ENCODE results near the gene OSBP2.

OSBP2 gene, protein sequence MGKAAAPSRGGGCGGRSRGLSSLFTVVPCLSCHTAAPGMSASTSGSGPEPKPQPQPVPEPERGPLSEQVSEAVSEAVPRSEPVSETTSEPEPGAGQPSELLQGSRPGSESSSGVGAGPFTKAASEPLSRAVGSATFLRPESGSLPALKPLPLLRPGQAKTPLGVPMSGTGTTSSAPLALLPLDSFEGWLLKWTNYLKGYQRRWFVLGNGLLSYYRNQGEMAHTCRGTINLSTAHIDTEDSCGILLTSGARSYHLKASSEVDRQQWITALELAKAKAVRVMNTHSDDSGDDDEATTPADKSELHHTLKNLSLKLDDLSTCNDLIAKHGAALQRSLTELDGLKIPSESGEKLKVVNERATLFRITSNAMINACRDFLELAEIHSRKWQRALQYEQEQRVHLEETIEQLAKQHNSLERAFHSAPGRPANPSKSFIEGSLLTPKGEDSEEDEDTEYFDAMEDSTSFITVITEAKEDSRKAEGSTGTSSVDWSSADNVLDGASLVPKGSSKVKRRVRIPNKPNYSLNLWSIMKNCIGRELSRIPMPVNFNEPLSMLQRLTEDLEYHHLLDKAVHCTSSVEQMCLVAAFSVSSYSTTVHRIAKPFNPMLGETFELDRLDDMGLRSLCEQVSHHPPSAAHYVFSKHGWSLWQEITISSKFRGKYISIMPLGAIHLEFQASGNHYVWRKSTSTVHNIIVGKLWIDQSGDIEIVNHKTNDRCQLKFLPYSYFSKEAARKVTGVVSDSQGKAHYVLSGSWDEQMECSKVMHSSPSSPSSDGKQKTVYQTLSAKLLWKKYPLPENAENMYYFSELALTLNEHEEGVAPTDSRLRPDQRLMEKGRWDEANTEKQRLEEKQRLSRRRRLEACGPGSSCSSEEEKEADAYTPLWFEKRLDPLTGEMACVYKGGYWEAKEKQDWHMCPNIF

GRCh38 chr22:30694640-30695350 is at the start of gene OSBP2:
Gene OSBP2, plus strand, starts transcription at chr22:30694874. Its CDS starts 36 bp downstream, at chr22:30694910.
- DNase-seq (ENCODE audit: extremely low spot score) = peak; percentile 77
- TF ChIP-seq HDGF (IDR thresholded peaks at IDR 0.05; ENCODE audit: borderline replicate concordance) (no peak), CTBP1 (IDR thresholded peaks at IDR 0.05; ENCODE audit: borderline replicate concordance) (no peak), SUZ12 (IDR thresholded peaks at IDR 0.05) (no peak)
- ChIA-PET CTCF (no interaction called here), POLR2A (interaction anchor here (0.8 to 1.7 kb wide), 4 partner anchors 9 to 18 kb away, joined by 3 to 6 read pairs (median 6); no protein-coding TSS in a partner anchor)

GRCh38 chr22:30646518-30647160 is 48.0 kb upstream of the OSBP2 start:
- no peak for TF ChIP-seq SUZ12 (IDR thresholded peaks at IDR 0.05)
- no peak for TF ChIP-seq ZNF384 (IDR thresholded peaks at IDR 0.05)
- no peak for TF ChIP-seq HDGF (IDR thresholded peaks at IDR 0.05; ENCODE audit: borderline replicate concordance)
- no peak for TF ChIP-seq FOXA1 (IDR thresholded peaks at IDR 0.05)
- TF ChIP-seq, protein P1, sequence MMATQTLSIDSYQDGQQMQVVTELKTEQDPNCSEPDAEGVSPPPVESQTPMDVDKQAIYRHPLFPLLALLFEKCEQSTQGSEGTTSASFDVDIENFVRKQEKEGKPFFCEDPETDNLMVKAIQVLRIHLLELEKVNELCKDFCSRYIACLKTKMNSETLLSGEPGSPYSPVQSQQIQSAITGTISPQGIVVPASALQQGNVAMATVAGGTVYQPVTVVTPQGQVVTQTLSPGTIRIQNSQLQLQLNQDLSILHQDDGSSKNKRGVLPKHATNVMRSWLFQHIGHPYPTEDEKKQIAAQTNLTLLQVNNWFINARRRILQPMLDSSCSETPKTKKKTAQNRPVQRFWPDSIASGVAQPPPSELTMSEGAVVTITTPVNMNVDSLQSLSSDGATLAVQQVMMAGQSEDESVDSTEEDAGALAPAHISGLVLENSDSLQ (IDR thresholded peaks at IDR 0.05) = no peak
- CTCF ChIA-PET = no interaction called here
- POLR2A ChIA-PET = interaction anchor here (0.7 kb wide), 1 partner anchor 37 kb away, joined by 4 read pairs; no protein-coding TSS in a partner anchor
- DNase-seq (ENCODE audit: extremely low spot score) = no peak

DNA sequence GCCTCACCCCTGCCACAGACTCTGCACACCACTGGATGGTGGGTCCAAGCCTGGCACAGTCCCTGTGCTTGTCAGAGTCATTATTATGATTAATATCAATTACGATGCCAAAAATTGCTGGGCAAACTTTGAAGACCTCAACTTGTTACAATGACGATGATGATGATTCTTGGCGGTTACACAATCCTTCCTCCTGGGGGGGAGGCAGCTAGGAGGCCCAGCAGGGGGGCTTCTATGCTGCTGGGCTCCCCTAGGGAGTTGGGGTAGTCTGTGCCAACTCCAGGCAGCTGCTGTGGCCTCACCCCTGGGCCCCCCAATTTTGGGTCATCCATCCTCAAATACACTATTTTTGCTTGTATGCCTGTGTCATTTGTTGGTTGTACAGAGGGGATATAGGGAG is 47.1 kb upstream of the OSBP2 start:
- CTCF ChIA-PET = no interaction called here
- TF ChIP-seq, protein P1 (IDR thresholded peaks at IDR 0.05) = no peak
- TF ChIP-seq SUZ12 (IDR thresholded peaks at IDR 0.05) (no peak), HDGF (IDR thresholded peaks at IDR 0.05; ENCODE audit: borderline replicate concordance) (no peak), FOXK2 (IDR thresholded peaks at IDR 0.05) (no peak), LEF1 (IDR thresholded peaks at IDR 0.05; ENCODE audit: borderline replicate concordance) (no peak), ZNF384 (IDR thresholded peaks at IDR 0.05) (no peak), SP1 (IDR thresholded peaks at IDR 0.05) (no peak), CTBP1 (IDR thresholded peaks at IDR 0.05; ENCODE audit: borderline replicate concordance) (no peak), BHLHE40 (IDR thresholded peaks at IDR 0.05; ENCODE audit: borderline replicate concordance) (no peak), ELF4 (IDR thresholded peaks at IDR 0.05) (no peak), FOXA1 (IDR thresholded peaks at IDR 0.05) (no peak), FOXM1 (IDR thresholded peaks at IDR 0.05; ENCODE audit: borderline replicate concordance) (no peak), ARNT (IDR thresholded peaks at IDR 0.05) (no peak), NFRKB (IDR thresholded peaks at IDR 0.05) (no peak), TARDBP (IDR thresholded peaks at IDR 0.05) (no peak), L3MBTL2 (conservative IDR thresholded peaks at IDR 0.05) (no peak)
- no peak for DNase-seq (ENCODE audit: extremely low spot score)
- POLR2A ChIA-PET = no interaction called here

- TF ChIP-seq, protein P1 (IDR thresholded peaks at IDR 0.05) = no peak
- no peak for TF ChIP-seq CTBP1 (IDR thresholded peaks at IDR 0.05; ENCODE audit: borderline replicate concordance)
- no peak for TF ChIP-seq TARDBP (IDR thresholded peaks at IDR 0.05)
- TF ChIP-seq SP1 (IDR thresholded peaks at IDR 0.05) = no peak
- TF ChIP-seq BHLHE40 (IDR thresholded peaks at IDR 0.05; ENCODE audit: borderline replicate concordance) = no peak
- TF ChIP-seq NFRKB (IDR thresholded peaks at IDR 0.05) = no peak
- TF ChIP-seq HDGF (IDR thresholded peaks at IDR 0.05; ENCODE audit: borderline replicate concordance) = no peak
- no peak for DNase-seq (ENCODE audit: extremely low spot score)
- ChIA-PET POLR2A (no interaction called here), CTCF (no interaction called here)
Observed at GRCh38 chr22:30648825-30649224, 45.8 kb upstream of the OSBP2 start.

- ChIA-PET POLR2A (no interaction called here), CTCF (no interaction called here)
- no peak for DNase-seq (ENCODE audit: extremely low spot score)
- TF ChIP-seq FOXM1 (IDR thresholded peaks at IDR 0.05; ENCODE audit: borderline replicate concordance) = no peak
- no peak for TF ChIP-seq ELF4 (IDR thresholded peaks at IDR 0.05)
- TF ChIP-seq ZNF384 (IDR thresholded peaks at IDR 0.05) = no peak
- TF ChIP-seq ARNT (IDR thresholded peaks at IDR 0.05) = no peak
- TF ChIP-seq TARDBP (IDR thresholded peaks at IDR 0.05) = no peak
- TF ChIP-seq, protein P1 (IDR thresholded peaks at IDR 0.05) = no peak
- TF ChIP-seq FOXK2 (IDR thresholded peaks at IDR 0.05) = no peak
- no peak for TF ChIP-seq SP1 (IDR thresholded peaks at IDR 0.05)
- no peak for TF ChIP-seq L3MBTL2 (conservative IDR thresholded peaks at IDR 0.05)
- no peak for TF ChIP-seq FOXA1 (IDR thresholded peaks at IDR 0.05)
- no peak for TF ChIP-seq CTBP1 (IDR thresholded peaks at IDR 0.05; ENCODE audit: borderline replicate concordance)
- TF ChIP-seq HDGF (IDR thresholded peaks at IDR 0.05; ENCODE audit: borderline replicate concordance) = no peak
- no peak for TF ChIP-seq LEF1 (IDR thresholded peaks at IDR 0.05; ENCODE audit: borderline replicate concordance)
- TF ChIP-seq BHLHE40 (IDR thresholded peaks at IDR 0.05; ENCODE audit: borderline replicate concordance) = no peak
- no peak for TF ChIP-seq NFRKB (IDR thresholded peaks at IDR 0.05)
- no peak for TF ChIP-seq SUZ12 (IDR thresholded peaks at IDR 0.05)
Observed at GRCh38 chr22:30649430-30650007, 45.2 kb upstream of the OSBP2 start.
